Measurements from ENCODE around the gene CCNC. TPM values are rescaled to one million over a fixed set of nuclear protein-coding genes. Genes with fewer than 3 reads are reported as not detected.
A peak's percentile ranks its signal among the peaks of the same experiment; 100 is the strongest.

Gene CCNC
- total RNA-seq, 6 donors from 2014 or later: 22.3 to 73.4 (median 39.9) TPM

DNA sequence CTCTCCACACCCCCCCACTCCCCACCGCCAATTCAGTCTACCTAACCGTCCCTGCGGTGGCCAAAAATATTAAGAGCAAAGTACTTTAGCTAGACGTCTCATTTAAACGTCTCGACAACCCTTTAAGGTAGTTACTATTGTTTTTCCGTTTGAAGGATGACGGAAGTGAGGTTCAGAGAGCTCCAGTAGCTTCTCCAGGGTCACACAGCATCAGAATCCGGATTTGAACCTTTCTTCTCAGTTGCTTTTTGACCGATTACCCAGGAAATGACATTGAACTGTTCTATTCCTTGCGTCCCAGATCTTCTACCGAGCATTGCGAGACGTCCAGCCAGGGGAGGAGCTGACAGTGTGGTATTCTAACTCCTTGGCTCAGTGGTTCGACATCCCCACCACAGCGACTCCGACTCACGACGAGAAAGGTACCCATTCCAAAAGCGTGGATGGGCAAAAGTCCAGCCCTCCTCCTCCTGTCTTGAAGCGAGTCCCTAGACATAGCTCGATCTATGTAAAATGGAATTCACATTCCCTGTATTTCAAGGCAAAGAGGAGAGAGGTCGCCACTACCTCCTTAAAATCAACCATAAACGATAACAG lies 40.5 kb upstream of the CCNC start:
- TF ChIP-seq, protein P1, sequence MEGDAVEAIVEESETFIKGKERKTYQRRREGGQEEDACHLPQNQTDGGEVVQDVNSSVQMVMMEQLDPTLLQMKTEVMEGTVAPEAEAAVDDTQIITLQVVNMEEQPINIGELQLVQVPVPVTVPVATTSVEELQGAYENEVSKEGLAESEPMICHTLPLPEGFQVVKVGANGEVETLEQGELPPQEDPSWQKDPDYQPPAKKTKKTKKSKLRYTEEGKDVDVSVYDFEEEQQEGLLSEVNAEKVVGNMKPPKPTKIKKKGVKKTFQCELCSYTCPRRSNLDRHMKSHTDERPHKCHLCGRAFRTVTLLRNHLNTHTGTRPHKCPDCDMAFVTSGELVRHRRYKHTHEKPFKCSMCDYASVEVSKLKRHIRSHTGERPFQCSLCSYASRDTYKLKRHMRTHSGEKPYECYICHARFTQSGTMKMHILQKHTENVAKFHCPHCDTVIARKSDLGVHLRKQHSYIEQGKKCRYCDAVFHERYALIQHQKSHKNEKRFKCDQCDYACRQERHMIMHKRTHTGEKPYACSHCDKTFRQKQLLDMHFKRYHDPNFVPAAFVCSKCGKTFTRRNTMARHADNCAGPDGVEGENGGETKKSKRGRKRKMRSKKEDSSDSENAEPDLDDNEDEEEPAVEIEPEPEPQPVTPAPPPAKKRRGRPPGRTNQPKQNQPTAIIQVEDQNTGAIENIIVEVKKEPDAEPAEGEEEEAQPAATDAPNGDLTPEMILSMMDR (IDR thresholded peaks at IDR 0.05): no peak
- TF ChIP-seq POLR2A (IDR thresholded peaks at IDR 0.05): no peak
- no peak for TF ChIP-seq EP300 (IDR thresholded peaks at IDR 0.05)
- TF ChIP-seq POLR2AphosphoS5 (IDR thresholded peaks at IDR 0.05): no peak
- H3K4me1 ChIP-seq: peaks cover 16 to 43% (median 21%) of the 10 kb centered on the region in 4 donors
- H3K36me3 ChIP-seq: no peaks in the 10 kb centered on the region
- no peak for DNase-seq
- WGBS, 2 donors: 8 to 9% methylated on average over 22 to 24 of the region's 24 CpGs
- no peak overlapping the region for H3K27ac ChIP-seq
- ATAC-seq (ENCODE audit: low FRiP score in 2 of 2): no peak
- no peak overlapping the region for H3K4me3 ChIP-seq
- H3K27me3 ChIP-seq: peaks cover 2 to 92% (median 46%) of the 10 kb centered on the region in 4 donors
- no peaks in the 10 kb centered on the region for H3K9me3 ChIP-seq

DNA sequence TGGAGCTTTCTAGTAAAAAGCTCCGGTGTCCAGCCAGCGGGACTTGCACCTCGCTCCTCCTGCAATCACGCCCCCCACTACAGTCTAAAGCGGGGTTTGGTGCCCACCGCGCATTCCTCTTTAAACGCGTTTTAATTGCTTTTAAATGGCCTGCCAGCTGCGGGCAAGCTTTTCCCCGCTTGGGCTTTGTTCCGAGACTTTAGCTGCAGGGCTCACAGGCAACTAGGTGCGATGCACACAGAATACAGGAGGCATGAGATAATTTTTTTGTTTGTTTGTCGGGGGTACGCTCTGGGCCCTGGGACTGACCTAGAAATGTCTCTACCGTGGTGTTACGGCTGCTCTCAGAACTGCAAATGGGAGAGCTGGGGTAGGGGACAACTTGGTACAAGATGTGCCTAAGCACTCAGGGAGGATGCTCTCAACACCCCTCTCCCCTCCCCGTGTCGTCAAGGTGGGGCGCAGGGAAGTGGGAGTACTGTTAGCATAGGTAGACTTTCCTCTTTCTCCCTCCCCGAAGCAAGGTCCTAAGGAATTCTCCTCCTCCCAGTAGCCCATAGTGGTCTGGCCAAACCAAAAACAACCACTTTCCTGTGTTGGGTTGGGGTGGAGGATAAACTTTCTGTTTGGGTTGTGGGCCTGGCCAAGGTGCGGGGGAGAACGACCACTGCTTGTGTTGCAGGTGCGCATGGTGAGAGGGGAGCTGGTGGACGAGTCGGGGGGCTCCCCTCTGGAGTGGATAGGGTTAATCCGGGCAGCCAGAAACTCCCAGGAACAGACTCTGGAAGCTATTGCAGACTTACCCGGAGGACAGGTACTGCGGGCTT lies 39.8 kb upstream of the CCNC start:
- Histone ChIP-seq H3K4me3 (no peak overlapping the region), H3K27me3 (peaks cover 2 to 92% (median 46%) of the 10 kb centered on the region in 4 donors), H3K9me3 (no peaks in the 10 kb centered on the region), H3K4me1 (peaks cover 17 to 43% (median 21%) of the 10 kb centered on the region in 4 donors), H3K36me3 (no peaks in the 10 kb centered on the region), H3K27ac (no peak overlapping the region)
- ATAC-seq (ENCODE audit: low FRiP score in 2 of 2) (no peak), DNase-seq (no peak)
- 7 to 10% methylated on average over 25 to 29 of the region's 29 CpGs for WGBS, 2 donors
- TF ChIP-seq, protein P1 (IDR thresholded peaks at IDR 0.05): no peak
- no peak for TF ChIP-seq EP300 (IDR thresholded peaks at IDR 0.05)
- no peak for TF ChIP-seq POLR2A (IDR thresholded peaks at IDR 0.05)
- no peak for TF ChIP-seq POLR2AphosphoS5 (IDR thresholded peaks at IDR 0.05)

DNA sequence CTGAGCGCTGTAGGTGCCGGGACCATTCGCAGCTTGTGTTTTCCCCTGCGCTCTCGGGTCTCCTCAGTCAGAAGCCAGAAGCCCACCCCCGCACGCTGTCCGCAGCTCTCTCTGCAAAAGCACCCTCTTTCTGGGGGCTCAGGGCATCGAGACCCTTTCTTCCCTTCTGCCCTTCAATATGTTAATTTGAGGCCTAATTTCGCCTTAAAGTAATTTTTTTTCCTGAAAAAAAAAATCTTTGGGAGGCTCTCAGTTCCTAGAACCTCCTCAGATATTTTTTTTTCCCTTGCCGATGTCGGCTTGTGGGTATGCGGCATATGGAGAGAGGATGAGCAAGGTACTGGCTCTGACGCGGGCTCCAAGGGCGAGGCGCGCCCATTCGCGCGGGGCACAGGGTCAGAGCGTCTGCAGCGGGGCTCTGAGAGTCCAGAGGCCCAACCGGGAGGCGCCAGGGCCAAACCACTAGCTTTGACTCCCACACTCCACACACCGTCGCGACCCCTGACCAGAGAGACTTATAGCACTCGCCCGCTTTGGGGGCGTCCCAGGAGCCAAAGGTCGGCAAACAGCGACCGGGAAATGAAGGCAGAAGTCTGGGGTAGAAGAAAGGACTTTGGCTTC lies 39.1 kb upstream of the CCNC start:
- H3K36me3 ChIP-seq: no peaks in the 10 kb centered on the region
- H3K9me3 ChIP-seq: no peaks in the 10 kb centered on the region
- H3K4me3 ChIP-seq: no peak overlapping the region
- no peak for TF ChIP-seq EP300 (IDR thresholded peaks at IDR 0.05)
- TF ChIP-seq, protein P1 (IDR thresholded peaks at IDR 0.05): no peak
- TF ChIP-seq POLR2A (IDR thresholded peaks at IDR 0.05): no peak
- no peak for TF ChIP-seq POLR2AphosphoS5 (IDR thresholded peaks at IDR 0.05)
- H3K27ac ChIP-seq: no peak overlapping the region
- WGBS, 2 donors: 9 to 10% methylated on average over 18 to 34 of the region's 34 CpGs
- DNase-seq (peak in 1 of 2 donors; percentile 67), ATAC-seq (ENCODE audit: low FRiP score in 2 of 2) (no peak)
- H3K27me3 ChIP-seq: peaks cover 2 to 92% (median 47%) of the 10 kb centered on the region in 4 donors
- peaks cover 19 to 43% (median 22%) of the 10 kb centered on the region in 4 donors for H3K4me1 ChIP-seq

DNA sequence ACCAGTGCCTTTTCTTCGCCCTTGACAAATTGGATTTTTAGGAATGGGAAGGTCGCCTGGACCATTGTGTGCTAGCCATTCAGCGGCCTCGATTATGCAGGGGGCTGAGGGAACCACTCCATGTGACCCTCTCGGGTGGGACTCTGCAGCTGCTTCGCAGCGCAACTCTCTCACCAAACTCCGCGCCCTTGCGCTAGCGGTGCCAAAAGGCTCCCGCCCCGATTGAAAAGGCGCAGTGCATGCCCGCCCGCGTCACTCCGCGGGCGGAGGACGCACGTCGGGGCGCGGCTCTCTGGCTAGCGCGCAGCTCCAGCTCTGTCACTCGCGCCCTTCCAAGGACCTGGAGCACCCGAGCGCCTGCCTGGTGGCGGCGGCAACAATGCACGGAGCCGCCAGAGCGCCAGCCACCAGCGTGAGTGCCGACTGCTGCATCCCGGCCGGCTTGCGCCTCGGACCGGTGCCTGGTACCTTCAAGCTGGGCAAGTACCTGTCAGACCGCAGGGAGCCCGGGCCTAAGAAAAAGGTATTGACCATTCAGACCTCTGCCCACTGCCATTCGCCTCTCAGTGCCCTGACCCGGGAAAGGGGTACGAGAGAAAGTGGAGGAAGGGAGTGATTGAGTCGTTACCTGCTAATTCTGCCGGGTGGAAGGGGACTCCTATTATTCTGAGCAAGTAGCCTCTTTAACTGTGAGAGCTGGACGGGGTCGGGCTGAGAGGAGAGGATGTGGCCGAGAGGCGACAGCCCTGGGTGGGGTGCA lies 38.4 kb upstream of the CCNC start, which contains the start of gene PRDM13:
PRDM13 (plus strand) TSS at position 178 of the 760 bp plus-strand sequence; CDS start at position 380, 202 bp downstream.
- 5 to 8% methylated on average over 12 to 20 of the region's 54 CpGs for WGBS, 2 donors
- peak in 1 of 2 donors; percentile 13 for ATAC-seq (ENCODE audit: low FRiP score in 2 of 2)
- Histone ChIP-seq H3K9me3 (no peaks in the 10 kb centered on the region), H3K4me1 (peaks cover 19 to 44% (median 23%) of the 10 kb centered on the region in 4 donors), H3K27ac (no peak within 1 kb of the TSS), H3K36me3 (no peaks in the 10 kb centered on the region), H3K27me3 (peaks cover 2 to 93% (median 48%) of the 10 kb centered on the region in 4 donors), H3K4me3 (no peak within 1 kb of the TSS)
- DNase-seq: peak in 1 of 2 donors; percentile 70
- TF ChIP-seq EP300 (IDR thresholded peaks at IDR 0.05) (no peak), POLR2AphosphoS5 (IDR thresholded peaks at IDR 0.05) (no peak), POLR2A (IDR thresholded peaks at IDR 0.05) (no peak)
- TF ChIP-seq, protein P1 (IDR thresholded peaks at IDR 0.05): no peak

Data from upper lobe of left lung (tissue), 6 donors.